H9 (cell line): Measurements from ENCODE around the gene MT4. TPM values are rescaled to one million over a fixed set of nuclear protein-coding genes. Genes with fewer than 3 reads are reported as not detected.

Source experiments
- DNase-seq: peaks from one replicate; pipeline ENCODE4 v3.0.0-alpha.2; 2017
- H2AFZ ChIP-seq: one replicate; pipeline ENCODE4 v1.6.1; 2013; ENCODE audit warnings: mild to moderate bottlenecking, low read length, control low read depth, moderate library complexity
- H2AK5ac ChIP-seq: 2 replicates; pipeline ENCODE4 v1.6.1; 2013; ENCODE audit warnings: low read length, control low read depth, mixed read lengths; ENCODE audit not compliant: insufficient read length
- H2BK120ac ChIP-seq: one replicate; pipeline ENCODE4 v1.6.1; 2013; ENCODE audit warnings: low read depth, mild to moderate bottlenecking, low read length, control low read depth, inconsistent platforms; ENCODE audit not compliant: poor library complexity, severe bottlenecking
- H2BK12ac ChIP-seq: 2 replicates; pipeline ENCODE4 v1.6.1; 2013; ENCODE audit warnings: low read length, control low read depth, mixed read lengths, low read depth; ENCODE audit not compliant: insufficient read length
- H2BK15ac ChIP-seq: 2 replicates; pipeline ENCODE4 v1.6.1; 2013; ENCODE audit warnings: low read depth, low read length, control low read depth
- H2BK20ac ChIP-seq: one replicate; pipeline ENCODE4 v1.6.1; 2013; ENCODE audit warnings: low read depth, mild to moderate bottlenecking, low read length, control low read depth, inconsistent platforms; ENCODE audit not compliant: poor library complexity, severe bottlenecking
- H2BK5ac ChIP-seq: 2 replicates; pipeline ENCODE4 v1.6.1; 2013; ENCODE audit warnings: low read length, control low read depth, mixed read lengths; ENCODE audit not compliant: insufficient read length
- H3K14ac ChIP-seq: 2 replicates; pipeline ENCODE4 v1.6.1; 2013; ENCODE audit warnings: low read length, control low read depth; ENCODE audit not compliant: insufficient read depth
- H3K18ac ChIP-seq: 2 replicates; pipeline ENCODE4 v1.6.1; 2013; ENCODE audit warnings: low read depth, mild to moderate bottlenecking, mixed read lengths, low read length, control low read depth; ENCODE audit not compliant: insufficient read length
- H3K23ac ChIP-seq: 2 replicates; pipeline ENCODE4 v1.6.1; 2013; ENCODE audit warnings: low read length, control low read depth, mixed read lengths, low read depth; ENCODE audit not compliant: insufficient read length
- H3K23me2 ChIP-seq: 2 replicates; pipeline ENCODE4 v1.6.1; 2013; ENCODE audit warnings: low read depth, mild to moderate bottlenecking, mixed read lengths, low read length, control low read depth; ENCODE audit not compliant: insufficient read length, poor library complexity, severe bottlenecking
- H3K27ac ChIP-seq: 2 replicates; pipeline ENCODE4 v1.5.1; 2013; ENCODE audit warnings: low read length, control low read depth, mixed read lengths, low read depth; ENCODE audit not compliant: insufficient read length
- H3K27me3 ChIP-seq: 2 replicates; pipeline ENCODE4 v1.6.1; 2013; ENCODE audit warnings: low read length, control low read depth, inconsistent platforms; ENCODE audit not compliant: insufficient read depth
- H3K4ac ChIP-seq: 2 replicates; pipeline ENCODE4 v1.6.1; 2013; ENCODE audit warnings: low read depth, mild to moderate bottlenecking, control low read depth, inconsistent platforms, low read length, moderate library complexity
- H3K4me1 ChIP-seq: 2 replicates; pipeline ENCODE4 v1.6.1; 2013; ENCODE audit warnings: low read length, control low read depth, inconsistent platforms; ENCODE audit not compliant: insufficient read depth
- H3K4me2 ChIP-seq: 2 replicates; pipeline ENCODE4 v1.6.1; 2013; ENCODE audit warnings: low read length, control low read depth, mixed read lengths; ENCODE audit not compliant: insufficient read length, insufficient read depth
- H3K56ac ChIP-seq: 2 replicates; pipeline ENCODE4 v1.6.1; 2013; ENCODE audit warnings: low read depth, mild to moderate bottlenecking, mixed read lengths, low read length, control low read depth; ENCODE audit not compliant: insufficient read length
- H3K79me1 ChIP-seq: 2 replicates; pipeline ENCODE4 v1.6.1; 2013; ENCODE audit warnings: low read depth, mild to moderate bottlenecking, moderate library complexity, low read length, control low read depth, inconsistent platforms; ENCODE audit not compliant: insufficient read depth, poor library complexity, severe bottlenecking
- H3K79me2 ChIP-seq: 2 replicates; pipeline ENCODE4 v1.6.1; 2013; ENCODE audit warnings: low read length, control low read depth, inconsistent platforms; ENCODE audit not compliant: insufficient read depth
- H3K9ac ChIP-seq: 2 replicates; pipeline ENCODE4 v1.6.1; 2013; ENCODE audit warnings: low read length, control low read depth, mixed read lengths; ENCODE audit not compliant: insufficient read length; ENCODE audit errors: extremely low read depth
- H3K9me3 ChIP-seq: one replicate; pipeline ENCODE4 v1.6.1; 2013; ENCODE audit warnings: low read depth, low read length, inconsistent platforms; ENCODE audit not compliant: control insufficient read depth
- H3T11ph ChIP-seq: one replicate; pipeline ENCODE4 v1.6.1; 2013; ENCODE audit warnings: mild to moderate bottlenecking, low read length, control low read depth, inconsistent platforms
- H4K20me1 ChIP-seq: one replicate; pipeline ENCODE4 v1.6.1; 2013; ENCODE audit not compliant: control insufficient read depth, insufficient read length, insufficient read depth
- H4K5ac ChIP-seq: 2 replicates; pipeline ENCODE4 v1.6.1; 2013; ENCODE audit warnings: low read depth, mild to moderate bottlenecking, mixed read lengths, low read length, control low read depth; ENCODE audit not compliant: insufficient read length
- H4K8ac ChIP-seq: replicated peaks from 2 replicates; pipeline ENCODE4 v1.6.1; 2013; ENCODE audit warnings: low read length, control low read depth, mixed read lengths, low read depth; ENCODE audit not compliant: insufficient read length
- H4K91ac ChIP-seq: 2 replicates; pipeline ENCODE4 v1.6.1; 2013; ENCODE audit warnings: low read depth, mild to moderate bottlenecking, moderate library complexity, mixed read lengths, low read length, control low read depth; ENCODE audit not compliant: insufficient read length
- H3K27ac Mint-ChIP-seq, 3 experiments: 2 replicates in 2 of 3; 3 replicates in 1 of 3; pipeline ENCODE4 v1.8.0; 2020 to 2021; ENCODE audit warnings: mixed read lengths in 3 of 3, mild to moderate bottlenecking in 1 of 3, moderate library complexity in 1 of 3
- H3K27me3 Mint-ChIP-seq: 2 replicates; pipeline ENCODE4 v1.8.0; 2021; ENCODE audit warnings: low read depth, mild to moderate bottlenecking, moderate library complexity, mixed read lengths
- H3K36me3 Mint-ChIP-seq, 3 experiments: 2 replicates in 2 of 3; 3 replicates in 1 of 3; pipeline ENCODE4 v1.8.0; 2020 to 2021; ENCODE audit warnings: low read depth in 3 of 3, mixed read lengths in 3 of 3; ENCODE audit not compliant: insufficient read depth in 1 of 3
- H3K4me1 Mint-ChIP-seq, 2 experiments: 2 replicates each; pipeline ENCODE4 v1.8.0; 2020; ENCODE audit warnings: mixed read lengths in 2 of 2
- H3K4me3 Mint-ChIP-seq, 2 experiments: 2 replicates in 1 of 2; 3 replicates in 1 of 2; pipeline ENCODE4 v1.8.0; 2020 to 2021; ENCODE audit warnings: mild to moderate bottlenecking in 2 of 2, mixed read lengths in 2 of 2, moderate library complexity in 1 of 2
- H3K9me3 Mint-ChIP-seq, 2 experiments: 2 replicates in 1 of 2; 3 replicates in 1 of 2; pipeline ENCODE4 v1.8.0; 2020; ENCODE audit warnings: mild to moderate bottlenecking in 2 of 2, mixed read lengths in 2 of 2, moderate library complexity in 1 of 2
- WGBS: extraction: QIAGEN DNeasy Blood & Tissue Kit; methylation state at CpG from one replicate; pipeline ENCODE4 v1.1.7; 2013; ENCODE audit warnings: missing lambda C conversion rate, low lambda C conversion rate, mixed read lengths; ENCODE audit not compliant: insufficient read length; ENCODE audit errors: extremely low coverage; 5-methylcytosine and 5-hydroxymethylcytosine counted together
- total RNA-seq: library from RNA; stranded (reverse); gene quantifications from 2 replicates; pipeline ENCODE4 v1.2.1, GENCODE V29; 2021
- TF ChIP-seq, protein P1 (sequence below): fragments of 200-600 bp; sonication (generic); conservative IDR thresholded peaks from 3 replicates; pipeline ENCODE4 v1.8.0; 2021; ENCODE audit warnings: antibody characterized with exemption, mild to moderate bottlenecking

MT4 gene
- total RNA-seq, 1 experiment from 2014 or later: not detected

DNA sequence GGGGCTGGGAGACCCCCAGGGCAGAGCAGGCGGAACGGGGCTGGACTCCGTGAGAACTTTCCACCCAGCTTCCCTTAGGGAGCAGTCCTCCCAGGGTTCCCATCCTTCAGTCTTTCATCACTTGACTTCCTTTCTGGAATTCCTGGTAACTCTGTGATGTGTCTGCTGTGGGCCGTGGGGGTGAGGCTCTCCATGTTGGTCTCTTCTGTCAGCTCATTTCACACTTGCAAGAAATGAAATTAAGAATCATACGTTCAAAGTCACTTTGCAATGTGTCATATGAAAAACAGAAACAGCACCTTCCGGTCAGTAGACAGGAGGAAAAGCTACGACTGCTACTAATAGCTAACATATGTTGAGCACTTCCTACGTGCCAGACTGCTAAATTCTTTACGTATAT is 39.6 kb upstream of the MT4 start:
- Histone ChIP-seq H4K20me1 (no peaks in the 10 kb centered on the region), H2AFZ (no peak overlapping the region), H4K91ac (no peak overlapping the region), H3K9me3 (no peaks in the 10 kb centered on the region), H2BK5ac (no peak overlapping the region), H3K56ac (no peak overlapping the region), H3K4ac (no peak overlapping the region), H2BK12ac (no peak overlapping the region), H4K5ac (no peak overlapping the region), H3K14ac (no peak overlapping the region), H3K4me1 (no peaks in the 10 kb centered on the region), H3K79me2 (no peaks in the 10 kb centered on the region), H3K18ac (no peak overlapping the region), H3K27ac (no peak overlapping the region), H3K4me2 (no peak overlapping the region), H2BK20ac (no peak overlapping the region), H2AK5ac (no peak overlapping the region), H3K27me3 (no peaks in the 10 kb centered on the region), H3K23me2 (peaks cover under 1% of the 10 kb centered on the region), H3K23ac (no peak overlapping the region), H3K9ac (no peak overlapping the region), H4K8ac (no peak overlapping the region), H2BK120ac (no peak overlapping the region), H2BK15ac (no peak overlapping the region), H3K79me1 (no peaks in the 10 kb centered on the region), H3T11ph (no peak overlapping the region)
- TF ChIP-seq, protein P1, sequence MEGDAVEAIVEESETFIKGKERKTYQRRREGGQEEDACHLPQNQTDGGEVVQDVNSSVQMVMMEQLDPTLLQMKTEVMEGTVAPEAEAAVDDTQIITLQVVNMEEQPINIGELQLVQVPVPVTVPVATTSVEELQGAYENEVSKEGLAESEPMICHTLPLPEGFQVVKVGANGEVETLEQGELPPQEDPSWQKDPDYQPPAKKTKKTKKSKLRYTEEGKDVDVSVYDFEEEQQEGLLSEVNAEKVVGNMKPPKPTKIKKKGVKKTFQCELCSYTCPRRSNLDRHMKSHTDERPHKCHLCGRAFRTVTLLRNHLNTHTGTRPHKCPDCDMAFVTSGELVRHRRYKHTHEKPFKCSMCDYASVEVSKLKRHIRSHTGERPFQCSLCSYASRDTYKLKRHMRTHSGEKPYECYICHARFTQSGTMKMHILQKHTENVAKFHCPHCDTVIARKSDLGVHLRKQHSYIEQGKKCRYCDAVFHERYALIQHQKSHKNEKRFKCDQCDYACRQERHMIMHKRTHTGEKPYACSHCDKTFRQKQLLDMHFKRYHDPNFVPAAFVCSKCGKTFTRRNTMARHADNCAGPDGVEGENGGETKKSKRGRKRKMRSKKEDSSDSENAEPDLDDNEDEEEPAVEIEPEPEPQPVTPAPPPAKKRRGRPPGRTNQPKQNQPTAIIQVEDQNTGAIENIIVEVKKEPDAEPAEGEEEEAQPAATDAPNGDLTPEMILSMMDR: no peak
- Mint-ChIP-seq H3K4me3 (no peak overlapping the region), H3K36me3 (no peaks in the 10 kb centered on the region), H3K9me3 (no peaks in the 10 kb centered on the region), H3K27me3 (peaks cover 13% of the 10 kb centered on the region), H3K27ac (no peak overlapping the region), H3K4me1 (peaks cover 5 to 6% of the 10 kb centered on the region in 2 experiments)
- DNase-seq: no peak
- WGBS: no CpG with 5 or more reads among the region's 9 CpGs
